PC-3 (cell line): Measurements from ENCODE around the gene NPLOC4.

Experiments used
- EZH2 ChIP-seq: fragments of 300-600 bp; sonication (generic); IDR thresholded peaks from one replicate; pipeline ENCODE4 v1.6.1; 2017; ENCODE audit warnings: antibody characterized with exemption, mild to moderate bottlenecking, low read length; ENCODE audit not compliant: unreplicated experiment
- EZH2phosphoT487 ChIP-seq: fragments of 300-600 bp; sonication (generic); IDR thresholded peaks from 2 replicates; pipeline ENCODE4 v1.6.1; 2018; ENCODE audit warnings: mild to moderate bottlenecking, antibody characterized with exemption, low read length, borderline replicate concordance

DNA sequence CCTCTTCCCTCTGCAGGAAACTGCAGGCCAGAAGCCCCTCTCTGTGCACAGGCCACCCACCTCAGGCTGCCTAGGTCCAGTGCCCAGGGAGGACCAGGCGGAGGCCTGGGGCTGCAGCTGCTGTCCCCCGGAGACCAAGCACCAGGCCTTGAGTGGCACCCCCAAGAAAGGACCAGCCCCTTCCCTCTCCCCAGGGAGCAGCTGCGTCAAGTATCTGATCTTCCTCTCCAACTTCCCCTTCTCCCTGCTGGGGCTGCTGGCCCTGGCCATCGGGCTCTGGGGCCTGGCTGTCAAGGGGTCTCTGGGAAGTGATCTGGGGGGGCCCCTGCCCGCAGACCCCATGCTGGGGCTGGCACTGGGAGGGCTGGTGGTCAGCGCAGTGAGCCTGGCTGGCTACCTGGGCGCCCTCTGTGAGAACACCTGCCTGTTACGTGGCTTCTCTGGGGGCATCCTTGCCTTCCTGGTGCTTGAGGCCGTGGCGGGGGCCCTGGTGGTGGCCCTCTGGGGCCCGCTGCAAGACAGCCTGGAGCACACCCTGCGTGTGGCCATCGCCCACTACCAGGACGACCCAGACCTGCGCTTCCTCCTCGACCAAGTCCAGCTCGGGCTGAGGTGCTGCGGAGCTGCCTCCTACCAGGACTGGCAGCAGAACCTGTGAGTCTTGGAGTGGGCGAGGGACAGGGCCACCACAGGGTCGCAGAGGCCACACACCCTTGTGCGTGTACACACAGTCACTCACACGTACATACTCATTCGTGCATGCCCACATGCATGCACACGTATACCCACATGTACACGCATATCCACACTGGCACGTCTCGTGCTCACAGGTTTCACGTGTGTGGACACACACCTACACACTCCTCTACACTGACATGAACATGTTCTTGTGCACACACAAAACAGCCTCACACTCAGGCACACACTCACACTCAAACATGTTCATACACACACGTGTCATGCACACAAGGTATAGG lies 8.4 kb upstream of the NPLOC4 start:
- TF ChIP-seq EZH2 = no peak
- TF ChIP-seq EZH2phosphoT487 = no peak
